Ishikawa (cell line): ENCODE results near the gene CNPY4.

Experiments
- EGR1 ChIP-seq: IDR thresholded peaks from 2 replicates; pipeline ENCODE4 v1.6.1; 2012
- EP300 ChIP-seq: IDR thresholded peaks from 2 replicates; pipeline ENCODE4 v1.6.1; 2012; ENCODE audit warnings: borderline replicate concordance
- FOXM1 ChIP-seq: IDR thresholded peaks from 2 replicates; pipeline ENCODE4 v1.6.1; 2012; ENCODE audit warnings: low read depth, borderline replicate concordance
- TF ChIP-seq, protein P1 (sequence below): IDR thresholded peaks from 2 replicates; pipeline ENCODE4 v1.6.1; 2012
- TF ChIP-seq, protein P2 (sequence below): IDR thresholded peaks from 2 replicates; pipeline ENCODE4 v1.6.1; 2012; ENCODE audit warnings: low read depth, mild to moderate bottlenecking
- TF ChIP-seq, protein P3 (sequence below): IDR thresholded peaks from 2 replicates; pipeline ENCODE4 v1.6.1; 2012

DNA sequence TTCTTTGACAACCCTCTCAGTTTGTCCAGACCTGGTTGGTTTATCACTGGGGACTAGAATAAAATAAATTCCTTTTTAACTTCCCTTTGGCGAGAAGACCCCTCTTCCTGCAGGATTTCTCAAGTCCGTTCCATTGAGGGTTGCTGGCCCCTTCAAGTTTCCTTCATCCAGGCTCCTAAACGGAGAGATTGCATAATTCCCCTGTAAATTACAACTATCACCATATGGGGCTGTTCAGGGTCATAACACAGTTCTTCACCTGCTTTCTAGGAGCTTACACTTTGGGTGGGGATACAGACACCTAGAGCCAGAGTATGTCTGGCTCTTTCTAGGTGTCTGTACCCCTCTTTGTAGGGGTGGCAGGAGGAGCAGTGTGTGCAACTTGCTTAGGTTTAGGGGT is 33.9 kb upstream of the CNPY4 start:
- TF ChIP-seq EP300 (no peak), EGR1 (no peak), FOXM1 (no peak)
- TF ChIP-seq, protein P1, sequence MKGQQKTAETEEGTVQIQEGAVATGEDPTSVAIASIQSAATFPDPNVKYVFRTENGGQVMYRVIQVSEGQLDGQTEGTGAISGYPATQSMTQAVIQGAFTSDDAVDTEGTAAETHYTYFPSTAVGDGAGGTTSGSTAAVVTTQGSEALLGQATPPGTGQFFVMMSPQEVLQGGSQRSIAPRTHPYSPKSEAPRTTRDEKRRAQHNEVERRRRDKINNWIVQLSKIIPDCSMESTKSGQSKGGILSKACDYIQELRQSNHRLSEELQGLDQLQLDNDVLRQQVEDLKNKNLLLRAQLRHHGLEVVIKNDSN: no peak
- TF ChIP-seq, protein P2, sequence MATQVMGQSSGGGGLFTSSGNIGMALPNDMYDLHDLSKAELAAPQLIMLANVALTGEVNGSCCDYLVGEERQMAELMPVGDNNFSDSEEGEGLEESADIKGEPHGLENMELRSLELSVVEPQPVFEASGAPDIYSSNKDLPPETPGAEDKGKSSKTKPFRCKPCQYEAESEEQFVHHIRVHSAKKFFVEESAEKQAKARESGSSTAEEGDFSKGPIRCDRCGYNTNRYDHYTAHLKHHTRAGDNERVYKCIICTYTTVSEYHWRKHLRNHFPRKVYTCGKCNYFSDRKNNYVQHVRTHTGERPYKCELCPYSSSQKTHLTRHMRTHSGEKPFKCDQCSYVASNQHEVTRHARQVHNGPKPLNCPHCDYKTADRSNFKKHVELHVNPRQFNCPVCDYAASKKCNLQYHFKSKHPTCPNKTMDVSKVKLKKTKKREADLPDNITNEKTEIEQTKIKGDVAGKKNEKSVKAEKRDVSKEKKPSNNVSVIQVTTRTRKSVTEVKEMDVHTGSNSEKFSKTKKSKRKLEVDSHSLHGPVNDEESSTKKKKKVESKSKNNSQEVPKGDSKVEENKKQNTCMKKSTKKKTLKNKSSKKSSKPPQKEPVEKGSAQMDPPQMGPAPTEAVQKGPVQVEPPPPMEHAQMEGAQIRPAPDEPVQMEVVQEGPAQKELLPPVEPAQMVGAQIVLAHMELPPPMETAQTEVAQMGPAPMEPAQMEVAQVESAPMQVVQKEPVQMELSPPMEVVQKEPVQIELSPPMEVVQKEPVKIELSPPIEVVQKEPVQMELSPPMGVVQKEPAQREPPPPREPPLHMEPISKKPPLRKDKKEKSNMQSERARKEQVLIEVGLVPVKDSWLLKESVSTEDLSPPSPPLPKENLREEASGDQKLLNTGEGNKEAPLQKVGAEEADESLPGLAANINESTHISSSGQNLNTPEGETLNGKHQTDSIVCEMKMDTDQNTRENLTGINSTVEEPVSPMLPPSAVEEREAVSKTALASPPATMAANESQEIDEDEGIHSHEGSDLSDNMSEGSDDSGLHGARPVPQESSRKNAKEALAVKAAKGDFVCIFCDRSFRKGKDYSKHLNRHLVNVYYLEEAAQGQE: no peak
- TF ChIP-seq, protein P3, sequence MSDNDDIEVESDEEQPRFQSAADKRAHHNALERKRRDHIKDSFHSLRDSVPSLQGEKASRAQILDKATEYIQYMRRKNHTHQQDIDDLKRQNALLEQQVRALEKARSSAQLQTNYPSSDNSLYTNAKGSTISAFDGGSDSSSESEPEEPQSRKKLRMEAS: no peak
